Spleen (tissue), 11 donors: Measurements from ENCODE around the gene SDCBP2. TPM values are rescaled to one million over a fixed set of nuclear protein-coding genes. Genes with fewer than 3 reads are reported as not detected.
A peak's percentile ranks its signal among the peaks of the same experiment; 100 is the strongest.

ENCODE experiments used
- DNase-seq: peaks from one replicate; pipeline ENCODE4 v3.0.0-alpha.2; 2020
- H3K27ac ChIP-seq, 8 donors: fragments of 200-600 bp; sonication (generic) in 7 of 8; 1 replicate in 4 of 8; 2 replicates in 4 of 8; pipeline versions ENCODE4 v1.5.0 to v1.8.0; 2016 to 2021; ENCODE audit warnings: inconsistent platforms in 4 of 8, mild to moderate bottlenecking in 4 of 8, moderate library complexity in 1 of 8
- H3K27me3 ChIP-seq, 7 donors: fragments of 200-600 bp; sonication (generic) in 6 of 7; replicated peaks in 1 of 7; 1 replicate in 4 of 7; 2 replicates in 3 of 7; pipeline versions ENCODE4 v1.5.0 to v1.8.0; 2016 to 2021; ENCODE audit warnings: inconsistent platforms in 3 of 7, mild to moderate bottlenecking in 1 of 7
- H3K36me3 ChIP-seq, 6 donors: fragments of 200-600 bp; sonication (generic) in 5 of 6; 1 replicate in 4 of 6; 2 replicates in 2 of 6; pipeline versions ENCODE4 v1.5.0 to v1.8.0; 2016 to 2021; ENCODE audit warnings: inconsistent platforms in 2 of 6
- H3K4me1 ChIP-seq, 6 donors: fragments of 200-600 bp; sonication (generic) in 5 of 6; 1 replicate in 3 of 6; 2 replicates in 3 of 6; pipeline versions ENCODE4 v1.5.0 to v1.8.0; 2016 to 2021; ENCODE audit warnings: inconsistent platforms in 3 of 6
- H3K4me3 ChIP-seq, 8 donors: fragments of 200-600 bp; sonication (generic) in 7 of 8; 1 replicate in 4 of 8; 2 replicates in 4 of 8; pipeline versions ENCODE4 v1.5.0 to v1.8.0; 2016 to 2021; ENCODE audit warnings: inconsistent platforms in 4 of 8, mild to moderate bottlenecking in 4 of 8, moderate library complexity in 2 of 8
- H3K9me3 ChIP-seq, 8 donors: fragments of 200-600 bp; sonication (generic) in 7 of 8; 1 replicate in 4 of 8; 2 replicates in 4 of 8; pipeline versions ENCODE4 v1.5.0 to v1.8.0; 2016 to 2021; ENCODE audit warnings: inconsistent platforms in 4 of 8
- CTCF ChIP-seq, 11 experiments: fragments of 200-600 bp in 7 of 11; fragments of 450-650 bp in 4 of 11; sonication (generic) in 4 of 11; IDR thresholded peaks in 8 of 11; conservative IDR thresholded peaks in 3 of 11; 1 replicate in 7 of 11; 2 replicates in 4 of 11; pipeline versions ENCODE4 v1.4.0 to v1.8.0; 2016 to 2021; ENCODE audit warnings: antibody characterized with exemption in 11 of 11, inconsistent platforms in 4 of 11, mild to moderate bottlenecking in 1 of 11
- POLR2A ChIP-seq, 3 donors: fragments of 450-650 bp; IDR thresholded peaks; one replicate each; pipeline ENCODE4 v1.5.1; 2017; ENCODE audit warnings: antibody characterized with exemption in 3 of 3, mild to moderate bottlenecking in 1 of 3
- POLR2AphosphoS5 ChIP-seq, 3 donors: sonication (generic); formaldehyde crosslinking; IDR thresholded peaks; one replicate each; pipeline ENCODE4 v1.5.1; 2017; ENCODE audit warnings: antibody characterized with exemption in 3 of 3
- WGBS, 5 donors: extraction: QIAGEN DNeasy Blood & Tissue Kit in 3 of 5; methylation state at CpG; one replicate each; pipeline versions ENCODE4 v1.1.5 to v1.1.7; 2013 to 2018; 5-methylcytosine and 5-hydroxymethylcytosine counted together
- intact Hi-C: fragments of 100-400 bp; cut with DNase I; formaldehyde crosslinking; loops from one replicate; pipeline ENCODE4 v1.15.0; 2023; ENCODE audit warnings: low total_unique reads
- polyA plus RNA-seq, 3 donors: library from polyadenylated mRNA; stranded (reverse); fragments of 200-250 nt; gene quantifications; one replicate each; pipeline ENCODE4 v1.2.1, GENCODE V29; 2013
- total RNA-seq, 7 donors: library from RNA; depleted of rRNA in 3 of 7; stranded (reverse); fragments of >200 nt in 3 of 7; fragmentation: NEBNext Ultra II Directional in 4 of 7; extraction: Animal tissue kit (Norgen Biotek cat#: 25700) in 4 of 7; gene quantifications; one replicate each; pipeline versions ENCODE4 v1.1.0 to v1.2.1, GENCODE V29; 2016 to 2021
- donor health status: healthy with polysubstance abuse.
- donor health status: DM: no; HTN: no; CAD: no; lungs with moderate emphysema.
- donor health status: DM: no; HTN: no; CAD: no.
- donor health status: Bipolar disorder and iron deficiency.
- donor health status: healthy.
- donor health status: DM: no; HTN: no; CAD: no.
- donor health status: DM: yes; HTN: yes; CAD: no.

Gene SDCBP2
- total and polyA plus RNA-seq, 10 donors: 2.0 to 7.1 (median 3.3) TPM

GRCh38 chr20:1305712-1306111 lies 23.2 kb downstream of the SDCBP2 start:
- intact Hi-C loops: no loop called here
- Histone ChIP-seq H3K27ac (no peak overlapping the region), H3K36me3 (peaks cover 0 to 21% (median 0%) of the 10 kb centered on the region in 6 donors), H3K27me3 (no peaks in the 10 kb centered on the region), H3K4me3 (no peak overlapping the region), H3K4me1 (no peaks in the 10 kb centered on the region), H3K9me3 (no peaks in the 10 kb centered on the region)
- no peak for TF ChIP-seq POLR2A (IDR thresholded peaks at IDR 0.05)
- TF ChIP-seq POLR2AphosphoS5 (IDR thresholded peaks at IDR 0.05): no peak
- no peak for TF ChIP-seq CTCF (IDR thresholded peaks at IDR 0.05 in 8 of 11, conservative IDR thresholded peaks at IDR 0.05 in 3 of 11)
- WGBS, 5 donors: 92 to 96% (median 94%) methylated on average over 19 to 24 of the region's 24 CpGs
- DNase-seq: peak; percentile 56

GRCh38 chr20:1304710-1305515 lies 24.0 kb downstream of the SDCBP2 start:
- peaks cover 0 to 21% (median 0%) of the 10 kb centered on the region in 6 donors for H3K36me3 ChIP-seq
- no peaks in the 10 kb centered on the region for H3K4me1 ChIP-seq
- TF ChIP-seq POLR2AphosphoS5 (IDR thresholded peaks at IDR 0.05): no peak
- no peak for TF ChIP-seq CTCF (IDR thresholded peaks at IDR 0.05 in 8 of 11, conservative IDR thresholded peaks at IDR 0.05 in 3 of 11)
- no peak for TF ChIP-seq POLR2A (IDR thresholded peaks at IDR 0.05)
- H3K27me3 ChIP-seq: no peaks in the 10 kb centered on the region
- H3K9me3 ChIP-seq: no peaks in the 10 kb centered on the region
- intact Hi-C loops: no loop called here
- no peak overlapping the region for H3K4me3 ChIP-seq
- H3K27ac ChIP-seq: no peak overlapping the region
- peak; percentile 72 for DNase-seq
- 69 to 92% (median 90%) methylated on average over 13 to 31 of the region's 31 CpGs for WGBS, 5 donors

GRCh38 chr20:1302685-1303541 lies 26.0 kb downstream of the SDCBP2 start:
- peaks cover 0 to 21% (median 0%) of the 10 kb centered on the region in 6 donors for H3K36me3 ChIP-seq
- intact Hi-C loops: no loop called here
- no peak for TF ChIP-seq POLR2A (IDR thresholded peaks at IDR 0.05)
- TF ChIP-seq CTCF (IDR thresholded peaks at IDR 0.05 in 8 of 11, conservative IDR thresholded peaks at IDR 0.05 in 3 of 11): no peak
- TF ChIP-seq POLR2AphosphoS5 (IDR thresholded peaks at IDR 0.05): no peak
- WGBS, 5 donors: 76 to 86% (median 85%) methylated on average over 12 of the region's 12 CpGs
- no peaks in the 10 kb centered on the region for H3K9me3 ChIP-seq
- H3K4me3 ChIP-seq: no peak overlapping the region
- no peaks in the 10 kb centered on the region for H3K4me1 ChIP-seq
- H3K27ac ChIP-seq: no peak overlapping the region
- H3K27me3 ChIP-seq: no peaks in the 10 kb centered on the region
- DNase-seq: peak; percentile 67
